HepG2 (cell line): Measurements from ENCODE around the gene RBM12. TPM values are rescaled to one million over a fixed set of nuclear protein-coding genes. Genes with fewer than 3 reads are reported as not detected.

Experiments used
- ARID5B ChIP-seq: IDR thresholded peaks from 2 replicates; pipeline ENCODE4 v1.4.0; 2020; ENCODE audit warnings: mild to moderate bottlenecking, missing genetic modification reagents
- NFIB ChIP-seq: sonication (generic); formaldehyde crosslinking; IDR thresholded peaks from 2 replicates; pipeline ENCODE4 v1.9.0; 2021; ENCODE audit warnings: missing genetic modification reagents, mild to moderate bottlenecking, borderline replicate concordance
- NRL ChIP-seq: sonication (generic); formaldehyde crosslinking; IDR thresholded peaks from 2 replicates; pipeline ENCODE4 v1.5.0; 2020; ENCODE audit warnings: missing genetic modification reagents, mild to moderate bottlenecking, moderate library complexity, borderline replicate concordance
- PRDM10 ChIP-seq: sonication (generic); formaldehyde crosslinking; IDR thresholded peaks from 2 replicates; pipeline ENCODE4 v1.4.0; 2020; ENCODE audit warnings: low read depth, missing genetic modification reagents
- ZBTB40 ChIP-seq, 2 experiments: fragments of 450-650 bp in 1 of 2; sonication (generic) in 1 of 2; formaldehyde crosslinking in 1 of 2; IDR thresholded peaks; 2 replicates each; pipeline versions ENCODE4 v1.6.1 to v1.8.0; 2016 to 2022; ENCODE audit warnings: antibody characterized with exemption in 1 of 2, mild to moderate bottlenecking in 1 of 2, missing genetic modification reagents in 1 of 2
- ZNF639 ChIP-seq: conservative IDR thresholded peaks from 2 replicates; pipeline ENCODE4 v1.6.1; 2018; ENCODE audit warnings: missing genetic modification reagents
- polyA plus RNA-seq, 8 experiments: library from polyadenylated mRNA; depleted of rRNA in 3 of 8; stranded (reverse) in 7 of 8; unstranded in 1 of 8; fragments of >200 nt; fragmentation: Illumina TruSeq in 4 of 8; extraction: Trizol in 4 of 8; gene quantifications; 2 replicates each; pipeline versions ENCODE4 v1.2.1 to v1.2.3, GENCODE V29; 2011 to 2016; ENCODE audit warnings: low read depth in 4 of 8, missing spikeins in 1 of 8, mixed read lengths in 1 of 8; ENCODE audit not compliant: insufficient read depth in 1 of 8
- total RNA-seq, 5 experiments: library from RNA; depleted of rRNA; stranded (reverse); fragments of >200 nt; fragmentation: Illumina TruSeq; extraction: Trizol; gene quantifications; 2 replicates each; pipeline ENCODE4 v1.2.3, GENCODE V29; 2016; ENCODE audit warnings: low read depth in 1 of 5

Gene RBM12
- total and polyA plus RNA-seq, 2 of the 13 experiments (the other 11 are each of a cell fraction or from before 2014, with no cell fraction given): 97.9 to 104 TPM

GRCh38 chr20:35619196-35620095, 45.3 kb downstream of the RBM12 start (continued):
- TF ChIP-seq ARID5B (CRISPR knock-in tag) (peak; percentile 82), PRDM10 (CRISPR knock-in tag) (peak; percentile 64; the same call in 1 of the 2 replicates), NFIB (no peak), NRL (CRISPR knock-in tag) (peak; percentile 96), ZBTB40 (IDR thresholded peaks at IDR 0.05) (no peak), ZBTB40 (CRISPR knock-in tag; IDR thresholded peaks at IDR 0.05) (peak; percentile 93), ZNF639 (CRISPR knock-in tag) (peak; percentile 24; the same call in 1 of the 2 replicates)
